ENCODE measurements around the gene APEX1. TPM values are rescaled to one million over a fixed set of nuclear protein-coding genes. Genes with fewer than 3 reads are reported as not detected.
"Not testable (repeated sequence)": the region's sequence is repeated elsewhere in the genome, so short reads cannot be mapped to it uniquely, and the experiment has no call there.

Gene APEX1
- total RNA-seq, 1 donor from 2014 or later: 63.1 TPM

DNA sequence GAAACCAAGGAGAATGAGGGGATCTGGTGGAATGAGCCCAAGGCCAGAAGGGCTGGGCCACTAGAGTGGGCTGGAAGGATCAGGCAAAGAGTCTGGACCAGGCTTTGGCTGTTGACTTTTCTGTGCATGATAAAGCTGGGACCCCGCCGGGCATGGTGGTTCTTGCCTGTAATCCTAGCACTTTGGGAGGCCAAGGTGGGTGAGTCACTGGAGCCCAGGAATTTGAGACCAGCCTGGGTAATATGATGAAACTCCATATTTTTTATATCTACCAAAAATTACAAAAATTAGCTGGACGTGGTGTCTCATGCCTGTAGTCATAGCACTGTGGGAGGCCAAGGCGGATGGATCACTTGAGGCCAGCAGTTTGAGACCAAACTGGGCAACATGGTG is 18.7 kb upstream of the APEX1 start:
- no peak for DNase-seq

GRCh38 chr14:20438664-20439063 is 16.4 kb upstream of the APEX1 start:
- no peak for DNase-seq

- no peak for DNase-seq
These were observed 14.6 kb upstream of the APEX1 start for GRCh38 chr14:20440465-20440864.

DNA sequence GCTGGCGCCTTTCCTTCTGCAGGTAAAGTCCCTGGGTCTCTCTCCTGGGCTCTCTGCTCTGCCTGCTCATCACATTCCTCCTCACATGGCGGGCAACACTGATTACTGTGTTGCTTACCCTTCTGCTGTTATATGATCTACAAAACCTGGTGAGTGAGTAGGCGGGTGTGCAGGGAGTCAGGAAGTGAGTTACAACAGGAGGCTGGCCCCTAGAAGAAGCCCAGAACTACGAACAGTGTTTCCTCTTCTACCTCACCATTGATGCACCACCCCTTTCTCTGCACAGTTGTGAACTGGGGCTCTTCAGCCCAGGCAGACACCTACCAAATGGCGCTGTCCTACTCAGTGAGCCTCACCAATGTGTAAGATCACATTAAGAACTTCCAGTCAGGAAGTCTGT is 14.1 kb upstream of the APEX1 start:
- peak; percentile 58 for DNase-seq

GRCh38 chr14:20441461-20441860 is 13.6 kb upstream of the APEX1 start:
- no peak for DNase-seq

DNA sequence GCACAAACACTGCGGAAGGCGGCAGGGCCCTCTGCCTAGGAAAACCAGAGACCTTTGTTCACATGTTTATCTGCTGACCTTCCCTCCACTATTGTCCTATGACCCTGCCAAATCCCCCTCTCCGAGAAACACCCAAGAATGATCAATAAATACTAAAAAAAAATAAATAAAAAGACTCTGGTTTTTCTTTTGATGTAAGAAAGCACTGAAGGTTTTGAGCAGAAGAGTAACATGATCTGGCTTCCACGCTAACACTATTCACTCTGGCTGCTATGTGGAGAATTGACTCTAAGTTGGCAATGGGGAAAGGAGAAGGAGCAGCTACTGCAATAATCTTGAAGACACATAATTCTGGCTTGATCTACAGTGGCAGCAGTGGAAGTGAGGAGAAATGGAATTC is 11.4 kb upstream of the APEX1 start:
- not testable (repeated sequence) for DNase-seq

DNA sequence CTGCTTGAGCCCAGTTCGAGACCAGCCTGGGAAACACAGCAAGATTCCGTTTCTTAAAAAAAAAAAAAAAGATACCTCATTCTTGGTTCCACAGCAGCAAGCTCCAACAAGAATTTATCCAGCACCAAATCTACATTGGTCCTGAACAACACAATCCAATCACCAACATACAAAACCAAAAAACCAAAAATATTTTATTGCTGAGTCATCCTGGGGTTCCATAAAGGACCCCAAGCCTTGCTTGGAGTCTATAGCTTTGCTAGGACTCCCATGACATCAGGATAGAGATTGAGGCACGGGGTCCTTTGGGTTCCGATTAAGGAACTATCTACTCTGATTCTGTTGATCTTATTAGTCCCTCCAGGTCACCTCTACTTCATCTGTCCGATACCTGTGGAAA is 8.1 kb upstream of the APEX1 start:
- no peak for DNase-seq

DNA sequence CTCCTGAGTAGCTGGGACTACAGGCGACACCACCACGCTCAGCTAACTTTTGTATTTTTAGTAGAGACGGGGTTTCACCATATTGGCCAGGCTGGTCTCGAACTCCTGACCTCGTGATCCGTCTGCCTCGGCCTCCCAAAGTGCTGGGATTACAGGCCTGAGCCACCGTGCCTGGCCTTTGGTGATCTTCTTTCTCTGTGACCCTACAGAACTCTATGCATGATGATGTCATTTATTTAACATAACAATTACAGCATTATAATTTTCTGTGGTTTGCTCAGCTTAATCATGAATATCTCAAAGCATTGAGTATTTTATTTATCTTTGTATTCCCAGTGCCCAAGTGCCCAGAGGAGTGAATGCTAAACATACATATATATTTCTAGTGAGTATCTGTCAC is 2.2 kb upstream of the APEX1 start:
- DNase-seq: not testable (repeated sequence)

DNA sequence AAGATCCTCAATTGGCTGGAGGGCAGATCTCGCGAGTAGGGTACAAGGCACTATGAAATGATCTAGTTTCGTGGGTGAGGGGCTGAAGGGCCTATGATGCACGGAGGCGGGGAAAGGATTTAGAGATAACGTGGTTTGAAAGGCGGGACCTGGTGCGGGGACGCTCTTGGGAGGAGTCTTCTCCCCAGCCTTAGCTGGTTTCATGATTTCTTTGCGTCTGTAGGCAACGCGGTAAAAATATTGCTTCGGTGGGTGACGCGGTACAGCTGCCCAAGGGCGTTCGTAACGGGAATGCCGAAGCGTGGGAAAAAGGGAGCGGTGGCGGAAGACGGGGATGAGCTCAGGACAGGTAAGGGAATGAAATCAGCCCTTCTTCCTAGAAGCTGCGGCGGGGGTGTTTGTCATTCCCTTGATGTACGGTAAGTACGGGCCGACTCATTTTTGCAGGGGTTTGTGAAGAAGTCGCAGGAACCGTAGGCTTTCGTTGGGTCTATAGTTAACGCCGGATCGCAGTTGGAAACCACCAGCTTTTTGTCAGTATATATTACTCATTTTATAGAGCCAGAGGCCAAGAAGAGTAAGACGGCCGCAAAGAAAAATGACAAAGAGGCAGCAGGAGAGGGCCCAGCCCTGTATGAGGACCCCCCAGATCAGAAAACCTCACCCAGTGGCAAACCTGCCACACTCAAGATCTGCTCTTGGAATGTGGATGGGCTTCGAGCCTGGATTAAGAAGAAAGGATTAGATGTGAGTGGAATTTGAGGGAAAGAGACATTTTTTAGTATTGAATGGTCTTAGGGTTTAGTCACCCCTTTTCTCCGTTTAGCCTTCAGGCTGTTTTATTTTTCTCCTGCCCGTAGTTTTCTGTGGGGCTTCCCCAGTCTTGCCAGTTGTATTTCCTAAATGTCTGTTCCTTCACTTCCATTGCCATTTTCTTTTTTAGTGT is 602 bp downstream of the APEX1 start:
- DNase-seq: peak; percentile 92

- no peak for DNase-seq
These were observed 1.9 kb downstream of the APEX1 start for GRCh38 chr14:20456971-20457370.

- DNase-seq: no peak
These were observed 3.2 kb downstream of the APEX1 start for GRCh38 chr14:20458031-20458789.

- peak; percentile 22 for DNase-seq
These were observed 5.6 kb downstream of the APEX1 start for GRCh38 chr14:20460458-20461224.

DNA sequence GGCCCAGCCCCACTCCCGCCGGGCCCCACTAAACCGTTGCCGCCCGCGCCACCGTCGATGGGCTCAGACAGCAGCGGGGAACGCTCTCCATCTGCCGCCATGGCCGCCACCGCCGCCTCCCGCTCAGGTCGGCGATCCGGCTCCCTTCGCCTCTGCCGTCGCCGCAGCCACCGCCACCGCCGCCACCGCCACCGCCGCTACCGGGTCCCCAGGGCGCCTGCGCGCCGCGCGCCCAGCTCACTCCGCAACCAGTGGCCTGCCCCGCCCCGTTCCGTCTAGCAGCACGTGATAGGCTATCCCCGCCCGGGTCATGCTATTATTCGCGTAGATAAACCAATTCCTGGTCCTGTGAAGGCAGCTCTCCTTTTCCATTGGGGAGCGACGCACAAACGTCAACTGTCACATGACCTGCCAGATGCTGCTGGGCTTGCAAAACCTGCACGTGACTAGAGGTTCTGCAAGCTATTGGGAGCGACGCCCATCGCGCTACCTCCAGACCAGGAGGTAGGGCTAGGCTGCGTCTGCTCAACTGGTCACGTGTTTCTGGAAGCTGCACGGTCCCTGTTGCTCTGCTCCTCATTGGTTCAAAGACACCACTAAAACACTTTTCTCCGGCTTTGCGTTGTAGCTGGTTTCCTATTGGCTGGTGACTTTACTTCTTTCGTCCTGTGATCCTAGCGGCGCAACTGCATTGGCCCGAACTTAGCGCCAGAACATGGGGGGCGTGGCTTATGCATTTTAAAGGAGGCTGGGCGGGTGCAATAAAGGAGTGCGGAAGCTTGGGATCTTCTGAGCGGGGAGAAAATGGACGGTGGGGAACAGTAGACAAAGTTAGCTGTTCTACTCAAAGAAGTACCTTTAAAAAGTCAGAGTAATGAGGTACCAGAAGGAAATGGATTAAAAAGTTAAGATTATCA is 6.5 kb downstream of the APEX1 start, which contains the start of gene PIP4P1:
Gene PIP4P1, minus strand, starts transcription at position 210 of the 917 bp plus-strand sequence. Its CDS starts 109 bp downstream, at position 101.
- peak; percentile 100 for DNase-seq

DNA sequence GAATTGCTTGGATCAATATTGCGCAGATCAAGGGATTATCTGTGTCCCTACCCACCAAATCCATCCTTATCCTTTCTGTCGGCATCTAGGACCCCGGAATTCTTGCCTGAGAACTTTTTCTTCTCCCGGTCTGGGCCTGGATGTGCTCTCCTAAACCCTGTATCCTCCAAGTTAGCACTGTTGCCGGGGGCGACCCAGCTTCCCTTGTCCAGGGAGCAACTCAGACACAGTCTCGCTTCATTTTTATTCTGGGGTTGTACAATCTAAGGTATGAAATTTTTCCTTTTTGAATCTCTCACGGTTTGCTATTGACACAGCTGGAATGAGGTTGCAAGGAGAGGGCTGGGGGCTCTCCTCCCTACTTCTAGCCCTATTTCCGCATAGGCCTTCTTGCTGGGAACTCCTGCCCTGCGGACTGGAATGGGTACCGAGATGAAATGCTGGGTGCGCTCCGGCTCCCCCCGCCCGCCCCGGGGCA is 13.8 kb downstream of the APEX1 start:
- peak; percentile 25 for DNase-seq

- DNase-seq: peak; percentile 95
These were observed 14.3 kb downstream of the APEX1 start, which contains the start of gene PNP for GRCh38 chr14:20469242-20469889. Gene PNP, plus strand, starts transcription at chr14:20469406. Its CDS starts 119 bp downstream, at chr14:20469525.

GRCh38 chr14:20469890-20470602 is 15.0 kb downstream of the APEX1 start:
- DNase-seq: peak; percentile 87

- no peak for DNase-seq
These were observed 15.5 kb downstream of the APEX1 start for GRCh38 chr14:20470603-20470901.

DNA sequence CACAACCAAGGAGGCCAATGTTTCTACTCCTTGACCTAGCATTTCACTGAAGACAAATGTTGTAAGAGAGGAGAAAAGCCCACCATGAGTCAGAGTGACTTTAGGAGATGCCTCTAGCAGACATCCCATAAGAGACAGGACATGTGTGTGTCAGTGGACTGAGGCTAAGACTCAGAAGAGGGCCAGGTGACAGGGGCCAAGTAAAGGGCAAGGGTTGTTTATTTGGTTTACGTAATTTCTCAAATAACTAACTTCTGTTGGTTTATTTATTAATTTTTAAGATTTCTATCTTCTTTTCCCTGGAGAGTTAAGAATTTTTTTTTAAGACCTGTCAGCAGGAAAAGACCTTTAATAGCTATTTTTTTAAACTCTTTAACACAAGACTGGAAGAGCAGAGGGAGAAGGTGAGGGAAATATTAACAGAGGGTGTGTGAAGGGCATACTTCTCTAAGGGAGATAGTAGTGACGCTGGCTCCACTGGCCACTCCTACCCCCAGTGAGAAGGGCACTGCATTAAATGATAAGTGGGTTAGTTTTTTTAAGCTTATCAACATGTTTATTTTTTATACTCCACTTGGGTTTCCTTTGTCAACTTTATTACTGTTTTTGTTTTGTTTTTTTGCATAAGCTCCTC is 17.6 kb downstream of the APEX1 start:
- DNase-seq: no peak

DNA sequence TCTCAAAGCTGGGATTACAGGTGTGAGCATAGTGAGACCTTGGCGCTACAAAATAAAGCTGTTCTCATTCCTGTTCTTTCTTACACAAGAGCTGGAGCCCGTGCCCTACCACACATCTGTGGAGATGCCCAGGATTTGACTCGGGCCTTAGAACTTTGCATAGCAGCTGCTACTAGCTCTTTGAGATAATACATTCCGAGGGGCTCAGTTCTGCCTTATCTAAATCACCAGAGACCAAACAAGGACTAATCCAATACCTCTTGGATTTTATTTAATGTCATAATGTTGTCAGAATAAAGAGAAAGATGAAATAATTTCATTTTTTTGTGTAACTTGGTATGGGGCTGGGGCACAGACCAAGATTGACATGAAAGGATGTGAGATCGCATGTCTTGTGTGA is 21.8 kb downstream of the APEX1 start:
- no peak for DNase-seq

All from dermis blood vessel endothelial cell (primary cell).